Activated B cell treated with CpG ODN at 0.5 μM for 24 hours (primary cell): ENCODE results near the gene CIZ1. TPM values are rescaled to one million over a fixed set of nuclear protein-coding genes. Genes with fewer than 3 reads are reported as not detected.

Source experiments
- ATAC-seq: fragments of 200-7000 bp; cut with Tn5 transposase; one replicate; pipeline ENCODE4 v1.10.0; 2021; ENCODE audit warnings: low read depth, mild to moderate bottlenecking, moderate library complexity
- CTCF ChIA-PET: fragments of 350-600 bp; sonication (Branson Sonifier 250); formaldehyde crosslinking; loops from one replicate; lab custom pipeline; 2021; ENCODE audit warnings: antibody characterized with exemption; lab: Charles Lee
- POLR2A ChIA-PET: fragments of 350-600 bp; sonication (Branson Sonifier 250); formaldehyde crosslinking; loops from one replicate; lab custom pipeline; 2021; ENCODE audit warnings: antibody characterized with exemption; lab: Charles Lee
- DNase-seq: peaks from one replicate; pipeline ENCODE4 v3.0.0; 2022
- H3K27ac Mint-ChIP-seq: one replicate; pipeline ENCODE4 v1.8.0; 2020; ENCODE audit warnings: mixed read lengths
- H3K27me3 Mint-ChIP-seq: one replicate; pipeline ENCODE4 v1.8.0; 2021; ENCODE audit warnings: mixed read lengths
- H3K36me3 Mint-ChIP-seq: one replicate; pipeline ENCODE4 v1.8.0; 2021; ENCODE audit warnings: low read depth, mixed read lengths
- H3K4me1 Mint-ChIP-seq: one replicate; pipeline ENCODE4 v1.8.0; 2021; ENCODE audit warnings: mixed read lengths
- H3K4me3 Mint-ChIP-seq: one replicate; pipeline ENCODE4 v1.8.0; 2020; ENCODE audit warnings: mild to moderate bottlenecking, mixed read lengths
- H3K9me3 Mint-ChIP-seq: one replicate; pipeline ENCODE4 v1.8.0; 2020; ENCODE audit warnings: mixed read lengths
- intact Hi-C: fragments of 100-400 bp; cut with micrococcal nuclease; formaldehyde crosslinking; loops from one replicate; pipeline ENCODE4 v1.15.1; 2024
- total RNA-seq: library from RNA; stranded (reverse); gene quantifications from 2 replicates; pipeline ENCODE4 v1.2.3, GENCODE V29; 2022
- TF ChIP-seq, protein P1 (sequence below): fragments of 200-600 bp; IDR thresholded peaks from one replicate; pipeline ENCODE4 v1.8.0; 2022; ENCODE audit warnings: antibody characterized with exemption, mild to moderate bottlenecking

Gene CIZ1
- total RNA-seq, 1 donor from 2014 or later: 142 TPM

DNA sequence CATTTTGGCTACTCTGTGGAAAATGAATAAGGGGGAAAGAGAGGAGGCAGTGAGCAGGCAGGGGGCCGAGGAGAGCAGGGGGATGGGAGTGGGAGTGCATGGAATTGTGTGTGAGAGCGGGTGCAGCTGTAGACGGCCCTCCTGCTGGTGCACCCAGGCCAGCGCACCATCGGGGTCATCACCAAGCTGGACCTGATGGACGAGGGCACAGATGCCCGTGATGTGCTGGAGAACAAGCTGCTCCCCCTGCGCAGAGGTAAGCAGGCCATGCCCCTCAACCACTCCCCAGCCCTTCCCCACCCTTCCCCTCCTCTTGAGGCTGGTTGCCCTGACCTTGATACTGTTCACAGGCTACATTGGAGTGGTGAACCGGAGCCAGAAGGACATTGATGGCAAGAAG, 28.5 kb upstream of the CIZ1 start:
- H3K9me3 Mint-ChIP-seq: no peaks in the 10 kb centered on the region
- peaks cover 11% of the 10 kb centered on the region for H3K4me1 Mint-ChIP-seq
- H3K27me3 Mint-ChIP-seq: peaks cover 2% of the 10 kb centered on the region
- intact Hi-C loops: no loop called here
- ChIA-PET POLR2A (no interaction called here), CTCF (no interaction called here)
- no peaks in the 10 kb centered on the region for H3K36me3 Mint-ChIP-seq
- ATAC-seq (no peak), DNase-seq (no peak)
- H3K27ac Mint-ChIP-seq: no peak overlapping the region
- TF ChIP-seq, protein P1, sequence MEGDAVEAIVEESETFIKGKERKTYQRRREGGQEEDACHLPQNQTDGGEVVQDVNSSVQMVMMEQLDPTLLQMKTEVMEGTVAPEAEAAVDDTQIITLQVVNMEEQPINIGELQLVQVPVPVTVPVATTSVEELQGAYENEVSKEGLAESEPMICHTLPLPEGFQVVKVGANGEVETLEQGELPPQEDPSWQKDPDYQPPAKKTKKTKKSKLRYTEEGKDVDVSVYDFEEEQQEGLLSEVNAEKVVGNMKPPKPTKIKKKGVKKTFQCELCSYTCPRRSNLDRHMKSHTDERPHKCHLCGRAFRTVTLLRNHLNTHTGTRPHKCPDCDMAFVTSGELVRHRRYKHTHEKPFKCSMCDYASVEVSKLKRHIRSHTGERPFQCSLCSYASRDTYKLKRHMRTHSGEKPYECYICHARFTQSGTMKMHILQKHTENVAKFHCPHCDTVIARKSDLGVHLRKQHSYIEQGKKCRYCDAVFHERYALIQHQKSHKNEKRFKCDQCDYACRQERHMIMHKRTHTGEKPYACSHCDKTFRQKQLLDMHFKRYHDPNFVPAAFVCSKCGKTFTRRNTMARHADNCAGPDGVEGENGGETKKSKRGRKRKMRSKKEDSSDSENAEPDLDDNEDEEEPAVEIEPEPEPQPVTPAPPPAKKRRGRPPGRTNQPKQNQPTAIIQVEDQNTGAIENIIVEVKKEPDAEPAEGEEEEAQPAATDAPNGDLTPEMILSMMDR: no peak
- no peak overlapping the region for H3K4me3 Mint-ChIP-seq

DNA sequence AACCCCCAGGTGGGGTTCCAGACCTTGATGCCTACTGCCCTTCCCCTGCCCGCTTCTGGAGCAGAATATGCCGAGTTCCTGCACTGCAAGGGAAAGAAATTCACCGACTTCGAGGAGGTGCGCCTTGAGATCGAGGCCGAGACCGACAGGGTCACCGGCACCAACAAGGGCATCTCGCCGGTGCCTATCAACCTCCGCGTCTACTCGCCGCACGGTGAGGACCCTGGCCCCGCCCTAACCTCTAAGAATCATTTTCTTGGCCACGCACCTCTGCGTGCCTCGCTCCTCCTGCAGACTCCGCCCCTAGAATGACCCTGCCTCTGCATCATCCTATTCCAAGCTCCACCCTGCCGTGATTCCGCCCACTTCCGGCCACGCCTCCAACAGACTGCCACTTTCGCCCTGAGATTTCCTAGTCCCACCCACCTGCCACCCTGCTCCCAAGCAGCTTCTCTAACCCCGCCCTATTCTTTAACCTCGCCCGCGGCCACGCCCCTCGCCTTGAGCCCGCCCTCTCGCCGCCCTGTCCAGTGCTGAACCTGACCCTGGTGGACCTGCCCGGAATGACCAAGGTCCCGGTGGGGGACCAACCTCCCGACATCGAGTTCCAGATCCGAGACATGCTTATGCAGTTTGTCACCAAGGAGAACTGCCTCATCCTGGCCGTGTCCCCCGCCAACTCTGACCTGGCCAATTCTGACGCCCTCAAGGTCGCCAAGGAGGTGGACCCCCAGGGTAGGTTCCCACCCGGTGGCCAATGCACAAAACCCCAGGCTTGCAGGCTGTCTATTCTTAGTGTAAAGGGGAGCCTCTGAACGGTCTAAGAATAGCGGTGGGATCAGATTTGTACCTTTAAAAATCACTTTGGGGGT, 27.4 kb upstream of the CIZ1 start:
- ChIA-PET POLR2A (interaction anchor here (1.0 to 1.1 kb wide), 3 partner anchors 28 to 152 kb away, joined by 3 to 4 read pairs (median 3); partner anchors contain the start of genes GOLGA2, SWI5 and URM1), CTCF (interaction anchor here (1.7 kb wide), 1 partner anchor 143 kb away, joined by 5 read pairs; no protein-coding TSS in a partner anchor)
- peaks cover 11% of the 10 kb centered on the region for H3K4me1 Mint-ChIP-seq
- H3K9me3 Mint-ChIP-seq: no peaks in the 10 kb centered on the region
- ATAC-seq (peak; percentile 97), DNase-seq (peak; percentile 87)
- TF ChIP-seq, protein P1: no peak
- peaks cover 5% of the 10 kb centered on the region for H3K27me3 Mint-ChIP-seq
- peak overlapping the region; percentile 81 for H3K4me3 Mint-ChIP-seq
- peak overlapping the region; percentile 19 for H3K27ac Mint-ChIP-seq
- intact Hi-C loops: loop anchor here (1.0 kb wide), 2 partner anchors 15 to 32 kb away; partner anchors contain the start of gene DNM1
- H3K36me3 Mint-ChIP-seq: no peaks in the 10 kb centered on the region

- H3K4me3 Mint-ChIP-seq: peak overlapping the region; percentile 81
- TF ChIP-seq, protein P1: no peak
- H3K9me3 Mint-ChIP-seq: no peaks in the 10 kb centered on the region
- ChIA-PET CTCF (interaction anchor here (1.7 kb wide), 1 partner anchor 143 kb away, joined by 5 read pairs; no protein-coding TSS in a partner anchor), POLR2A (interaction anchor here (1.0 to 1.1 kb wide), 3 partner anchors 28 to 153 kb away, joined by 3 to 4 read pairs (median 3); partner anchors contain the start of genes GOLGA2, SWI5 and URM1)
- peaks cover 5% of the 10 kb centered on the region for H3K27me3 Mint-ChIP-seq
- intact Hi-C loops: loop anchor here (1.0 kb wide), 2 partner anchors 15 to 32 kb away; partner anchors contain the start of gene DNM1
- no peaks in the 10 kb centered on the region for H3K36me3 Mint-ChIP-seq
- peaks cover 11% of the 10 kb centered on the region for H3K4me1 Mint-ChIP-seq
- no peak for ATAC-seq
- no peak overlapping the region for H3K27ac Mint-ChIP-seq
- no peak for DNase-seq
Observed at GRCh38 chr9:128218172-128218517, 26.8 kb upstream of the CIZ1 start.

GRCh38 chr9:128216781-128217553, 25.6 kb upstream of the CIZ1 start:
- TF ChIP-seq, protein P1: no peak
- H3K27ac Mint-ChIP-seq: no peak overlapping the region

More at GRCh38 chr9:128216781-128217553, 25.6 kb upstream of the CIZ1 start:
- Mint-ChIP-seq H3K27me3 (peaks cover 9% of the 10 kb centered on the region), H3K4me1 (peaks cover 11% of the 10 kb centered on the region), H3K9me3 (no peaks in the 10 kb centered on the region), H3K4me3 (no peak overlapping the region), H3K36me3 (no peaks in the 10 kb centered on the region)
- no peak for DNase-seq
- intact Hi-C loops: no loop called here
- ChIA-PET POLR2A (no interaction called here), CTCF (no interaction called here)
- no peak for ATAC-seq
